ENCODE measurements around the gene PRIM2. TPM values are rescaled to one million over a fixed set of nuclear protein-coding genes. Genes with fewer than 3 reads are reported as not detected.

The PRIM2 gene
- total and polyA plus RNA-seq, 2 of the 8 experiments (the other 6 are each of a cell fraction or from before 2014, with no cell fraction given): 20.8 to 46.8 TPM

DNA sequence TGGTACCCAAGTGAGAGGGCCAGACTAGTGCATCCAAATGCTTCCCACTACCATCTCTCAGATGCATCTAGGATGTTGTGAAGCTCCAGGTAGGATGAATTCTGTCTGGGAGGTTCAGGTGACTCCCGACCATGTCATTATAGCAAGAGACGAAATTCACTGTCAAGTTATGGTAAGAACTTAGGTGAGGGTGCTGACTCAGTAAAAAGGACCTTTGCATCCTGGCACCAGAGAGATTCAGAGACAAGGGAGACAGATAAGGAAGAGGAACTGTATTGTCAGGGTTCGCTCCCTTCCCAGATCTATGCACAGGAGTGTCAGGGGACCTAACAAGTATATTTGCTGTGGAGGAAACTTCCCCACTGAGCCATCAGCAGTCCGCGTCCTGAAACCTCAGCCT is 11.2 kb upstream of the PRIM2 start (continued):
- TF ChIP-seq, protein P1, sequence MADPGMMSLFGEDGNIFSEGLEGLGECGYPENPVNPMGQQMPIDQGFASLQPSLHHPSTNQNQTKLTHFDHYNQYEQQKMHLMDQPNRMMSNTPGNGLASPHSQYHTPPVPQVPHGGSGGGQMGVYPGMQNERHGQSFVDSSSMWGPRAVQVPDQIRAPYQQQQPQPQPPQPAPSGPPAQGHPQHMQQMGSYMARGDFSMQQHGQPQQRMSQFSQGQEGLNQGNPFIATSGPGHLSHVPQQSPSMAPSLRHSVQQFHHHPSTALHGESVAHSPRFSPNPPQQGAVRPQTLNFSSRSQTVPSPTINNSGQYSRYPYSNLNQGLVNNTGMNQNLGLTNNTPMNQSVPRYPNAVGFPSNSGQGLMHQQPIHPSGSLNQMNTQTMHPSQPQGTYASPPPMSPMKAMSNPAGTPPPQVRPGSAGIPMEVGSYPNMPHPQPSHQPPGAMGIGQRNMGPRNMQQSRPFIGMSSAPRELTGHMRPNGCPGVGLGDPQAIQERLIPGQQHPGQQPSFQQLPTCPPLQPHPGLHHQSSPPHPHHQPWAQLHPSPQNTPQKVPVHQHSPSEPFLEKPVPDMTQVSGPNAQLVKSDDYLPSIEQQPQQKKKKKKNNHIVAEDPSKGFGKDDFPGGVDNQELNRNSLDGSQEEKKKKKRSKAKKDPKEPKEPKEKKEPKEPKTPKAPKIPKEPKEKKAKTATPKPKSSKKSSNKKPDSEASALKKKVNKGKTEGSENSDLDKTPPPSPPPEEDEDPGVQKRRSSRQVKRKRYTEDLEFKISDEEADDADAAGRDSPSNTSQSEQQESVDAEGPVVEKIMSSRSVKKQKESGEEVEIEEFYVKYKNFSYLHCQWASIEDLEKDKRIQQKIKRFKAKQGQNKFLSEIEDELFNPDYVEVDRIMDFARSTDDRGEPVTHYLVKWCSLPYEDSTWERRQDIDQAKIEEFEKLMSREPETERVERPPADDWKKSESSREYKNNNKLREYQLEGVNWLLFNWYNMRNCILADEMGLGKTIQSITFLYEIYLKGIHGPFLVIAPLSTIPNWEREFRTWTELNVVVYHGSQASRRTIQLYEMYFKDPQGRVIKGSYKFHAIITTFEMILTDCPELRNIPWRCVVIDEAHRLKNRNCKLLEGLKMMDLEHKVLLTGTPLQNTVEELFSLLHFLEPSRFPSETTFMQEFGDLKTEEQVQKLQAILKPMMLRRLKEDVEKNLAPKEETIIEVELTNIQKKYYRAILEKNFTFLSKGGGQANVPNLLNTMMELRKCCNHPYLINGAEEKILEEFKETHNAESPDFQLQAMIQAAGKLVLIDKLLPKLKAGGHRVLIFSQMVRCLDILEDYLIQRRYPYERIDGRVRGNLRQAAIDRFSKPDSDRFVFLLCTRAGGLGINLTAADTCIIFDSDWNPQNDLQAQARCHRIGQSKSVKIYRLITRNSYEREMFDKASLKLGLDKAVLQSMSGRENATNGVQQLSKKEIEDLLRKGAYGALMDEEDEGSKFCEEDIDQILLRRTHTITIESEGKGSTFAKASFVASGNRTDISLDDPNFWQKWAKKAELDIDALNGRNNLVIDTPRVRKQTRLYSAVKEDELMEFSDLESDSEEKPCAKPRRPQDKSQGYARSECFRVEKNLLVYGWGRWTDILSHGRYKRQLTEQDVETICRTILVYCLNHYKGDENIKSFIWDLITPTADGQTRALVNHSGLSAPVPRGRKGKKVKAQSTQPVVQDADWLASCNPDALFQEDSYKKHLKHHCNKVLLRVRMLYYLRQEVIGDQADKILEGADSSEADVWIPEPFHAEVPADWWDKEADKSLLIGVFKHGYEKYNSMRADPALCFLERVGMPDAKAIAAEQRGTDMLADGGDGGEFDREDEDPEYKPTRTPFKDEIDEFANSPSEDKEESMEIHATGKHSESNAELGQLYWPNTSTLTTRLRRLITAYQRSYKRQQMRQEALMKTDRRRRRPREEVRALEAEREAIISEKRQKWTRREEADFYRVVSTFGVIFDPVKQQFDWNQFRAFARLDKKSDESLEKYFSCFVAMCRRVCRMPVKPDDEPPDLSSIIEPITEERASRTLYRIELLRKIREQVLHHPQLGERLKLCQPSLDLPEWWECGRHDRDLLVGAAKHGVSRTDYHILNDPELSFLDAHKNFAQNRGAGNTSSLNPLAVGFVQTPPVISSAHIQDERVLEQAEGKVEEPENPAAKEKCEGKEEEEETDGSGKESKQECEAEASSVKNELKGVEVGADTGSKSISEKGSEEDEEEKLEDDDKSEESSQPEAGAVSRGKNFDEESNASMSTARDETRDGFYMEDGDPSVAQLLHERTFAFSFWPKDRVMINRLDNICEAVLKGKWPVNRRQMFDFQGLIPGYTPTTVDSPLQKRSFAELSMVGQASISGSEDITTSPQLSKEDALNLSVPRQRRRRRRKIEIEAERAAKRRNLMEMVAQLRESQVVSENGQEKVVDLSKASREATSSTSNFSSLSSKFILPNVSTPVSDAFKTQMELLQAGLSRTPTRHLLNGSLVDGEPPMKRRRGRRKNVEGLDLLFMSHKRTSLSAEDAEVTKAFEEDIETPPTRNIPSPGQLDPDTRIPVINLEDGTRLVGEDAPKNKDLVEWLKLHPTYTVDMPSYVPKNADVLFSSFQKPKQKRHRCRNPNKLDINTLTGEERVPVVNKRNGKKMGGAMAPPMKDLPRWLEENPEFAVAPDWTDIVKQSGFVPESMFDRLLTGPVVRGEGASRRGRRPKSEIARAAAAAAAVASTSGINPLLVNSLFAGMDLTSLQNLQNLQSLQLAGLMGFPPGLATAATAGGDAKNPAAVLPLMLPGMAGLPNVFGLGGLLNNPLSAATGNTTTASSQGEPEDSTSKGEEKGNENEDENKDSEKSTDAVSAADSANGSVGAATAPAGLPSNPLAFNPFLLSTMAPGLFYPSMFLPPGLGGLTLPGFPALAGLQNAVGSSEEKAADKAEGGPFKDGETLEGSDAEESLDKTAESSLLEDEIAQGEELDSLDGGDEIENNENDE (IDR thresholded peaks at IDR 0.05; ENCODE audit: insufficient replicate concordance, low read length): no peak
- TF ChIP-seq KDM1A (IDR thresholded peaks at IDR 0.05; ENCODE audit: borderline replicate concordance, low read length) (no peak), KDM4A (IDR thresholded peaks at IDR 0.05; ENCODE audit: low read depth, low read length, severe bottlenecking) (no peak), SP1 (IDR thresholded peaks at IDR 0.05; ENCODE audit: low read depth, low read length) (no peak), NRF1 (IDR thresholded peaks at IDR 0.05; ENCODE audit: low read depth, low read length) (no peak), CBX5 (IDR thresholded peaks at IDR 0.05; ENCODE audit: low read depth, low read length) (no peak), CREB1 (IDR thresholded peaks at IDR 0.05) (no peak), TAF7 (optimal IDR thresholded peaks at IDR 0.05; ENCODE audit: borderline replicate concordance, low read depth, low read length) (no peak), HDAC6 (IDR thresholded peaks at IDR 0.05; ENCODE audit: low read depth, low read length) (no peak), POU5F1 (IDR thresholded peaks at IDR 0.05; ENCODE audit: low read depth, low read length) (no peak), RAD21 (IDR thresholded peaks at IDR 0.05 in 1 of 2, conservative IDR thresholded peaks at IDR 0.05 in 1 of 2; ENCODE audit: low read depth in 2 of 2, low read length in 2 of 2) (no peak)
- TF ChIP-seq, protein P2, sequence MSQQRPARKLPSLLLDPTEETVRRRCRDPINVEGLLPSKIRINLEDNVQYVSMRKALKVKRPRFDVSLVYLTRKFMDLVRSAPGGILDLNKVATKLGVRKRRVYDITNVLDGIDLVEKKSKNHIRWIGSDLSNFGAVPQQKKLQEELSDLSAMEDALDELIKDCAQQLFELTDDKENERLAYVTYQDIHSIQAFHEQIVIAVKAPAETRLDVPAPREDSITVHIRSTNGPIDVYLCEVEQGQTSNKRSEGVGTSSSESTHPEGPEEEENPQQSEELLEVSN (IDR thresholded peaks at IDR 0.05): no peak

Data from H1 (cell line).